SU-DHL-6 (cell line): Measurements from ENCODE around the gene WDTC1.

Experiments used
- H2AFZ ChIP-seq: fragments of 200-600 bp; sonication (generic); 2 replicates; pipeline ENCODE4 v1.6.1; 2014; ENCODE audit warnings: low read depth, mild to moderate bottlenecking, moderate library complexity, mixed read lengths, antibody characterized with exemption, low read length; ENCODE audit not compliant: severe bottlenecking
- H3F3A ChIP-seq: fragments of 200-600 bp; shearing (Covaris generic); 2 replicates; pipeline ENCODE4 v1.6.0; 2016; ENCODE audit warnings: antibody characterized with exemption, mild to moderate bottlenecking; ENCODE audit not compliant: insufficient read depth
- H3K27ac ChIP-seq: fragments of 200-600 bp; sonication (generic); 2 replicates; pipeline ENCODE4 v1.5.1; 2016; ENCODE audit warnings: low read depth, mild to moderate bottlenecking, low read length, moderate library complexity, mixed read lengths
- H3K27me3 ChIP-seq: fragments of 200-600 bp; sonication (generic), shearing (Covaris generic); 2 replicates; pipeline ENCODE4 v1.6.0; 2014; ENCODE audit warnings: mild to moderate bottlenecking, low read length
- H3K36me3 ChIP-seq: fragments of 200-600 bp; sonication (generic); 2 replicates; pipeline ENCODE4 v1.6.1; 2014; ENCODE audit warnings: mild to moderate bottlenecking, low read length, mixed read lengths
- H3K4me2 ChIP-seq: fragments of 300-600, 200-600 bp; shearing (Covaris generic), sonication (generic); 2 replicates; pipeline ENCODE4 v1.6.0; 2014; ENCODE audit warnings: low read length, low read depth, mild to moderate bottlenecking; ENCODE audit not compliant: poor library complexity, severe bottlenecking
- H3K4me3 ChIP-seq: fragments of 200-600 bp; sonication (generic); 2 replicates; pipeline ENCODE4 v1.5.1; 2014; ENCODE audit warnings: antibody characterized with exemption, low read length, mild to moderate bottlenecking, mixed read lengths; ENCODE audit not compliant: insufficient read depth, poor library complexity, severe bottlenecking
- H3K79me2 ChIP-seq: fragments of 200-600 bp; sonication (generic); 2 replicates; pipeline ENCODE4 v1.6.1; 2014; ENCODE audit warnings: mild to moderate bottlenecking, low read length, moderate library complexity; ENCODE audit not compliant: insufficient read depth
- H3K9ac ChIP-seq: fragments of 200-600 bp; sonication (generic); 2 replicates; pipeline ENCODE4 v1.7.0; 2014; ENCODE audit warnings: mild to moderate bottlenecking, low read length
- H3K9me2 ChIP-seq: fragments of 200-600 bp; sonication (generic); replicated peaks from 2 replicates; pipeline ENCODE4 v1.6.1; 2014; ENCODE audit warnings: low read length; ENCODE audit not compliant: insufficient read depth
- H3K9me3 ChIP-seq: fragments of 200-600 bp; sonication (generic); 2 replicates; pipeline ENCODE4 v1.6.1; 2014; ENCODE audit warnings: low read length, mixed read lengths; ENCODE audit not compliant: insufficient read depth
- H4K20me1 ChIP-seq: fragments of 200-600 bp; sonication (generic); 2 replicates; pipeline ENCODE4 v1.6.1; 2014; ENCODE audit warnings: low read depth, mild to moderate bottlenecking, antibody characterized with exemption, low read length, moderate library complexity, mixed read lengths
- CTCF ChIP-seq: fragments of 200-600 bp; sonication (generic); IDR thresholded peaks from one replicate; pipeline ENCODE4 v1.5.1; 2017; ENCODE audit warnings: antibody characterized with exemption, mild to moderate bottlenecking, low read length, moderate library complexity; ENCODE audit not compliant: insufficient read depth, poor library complexity, severe bottlenecking
- EZH2phosphoT487 ChIP-seq: fragments of 200-600 bp; sonication (generic), shearing (Covaris generic); conservative IDR thresholded peaks from 2 replicates; pipeline ENCODE4 v1.6.1; 2018; ENCODE audit warnings: mild to moderate bottlenecking, antibody characterized with exemption, low read length, moderate library complexity, mixed read lengths

The WDTC1 gene

GRCh38 chr1:27345272-27345671, 110.8 kb downstream of the WDTC1 start:
- Histone ChIP-seq H3K27ac (no peak overlapping the region), H3F3A (peaks cover 21% of the 10 kb centered on the region), H3K4me3 (no peak overlapping the region), H3K79me2 (peaks cover 5% of the 10 kb centered on the region; the same call in 1 of the 2 replicates), H3K9me3 (no peaks in the 10 kb centered on the region), H3K4me2 (no peak overlapping the region), H3K9me2 (no peaks in the 10 kb centered on the region), H3K9ac (no peak overlapping the region), H3K36me3 (no peaks in the 10 kb centered on the region), H4K20me1 (no peaks in the 10 kb centered on the region), H2AFZ (no peak overlapping the region), H3K27me3 (no peaks in the 10 kb centered on the region)
- TF ChIP-seq EZH2phosphoT487 (no peak), CTCF (no peak)

- Histone ChIP-seq H3K9ac (no peak overlapping the region), H2AFZ (no peak overlapping the region), H3K27me3 (no peaks in the 10 kb centered on the region), H3K79me2 (peaks cover 5% of the 10 kb centered on the region; the same call in 1 of the 2 replicates), H3K4me3 (no peak overlapping the region), H4K20me1 (no peaks in the 10 kb centered on the region), H3K27ac (no peak overlapping the region), H3K9me3 (no peaks in the 10 kb centered on the region), H3K9me2 (no peaks in the 10 kb centered on the region), H3K4me2 (no peak overlapping the region), H3F3A (peaks cover 15% of the 10 kb centered on the region), H3K36me3 (no peaks in the 10 kb centered on the region)
- TF ChIP-seq CTCF = no peak
- no peak for TF ChIP-seq EZH2phosphoT487
Measured at GRCh38 chr1:27346357-27346756, 111.9 kb downstream of the WDTC1 start.

GRCh38 chr1:27346991-27347624, 112.7 kb downstream of the WDTC1 start:
- Histone ChIP-seq H3K36me3 (no peaks in the 10 kb centered on the region), H3K9ac (no peak overlapping the region), H3K4me2 (no peak overlapping the region), H4K20me1 (no peaks in the 10 kb centered on the region), H3K27me3 (no peaks in the 10 kb centered on the region), H3F3A (0 out of 2 replicates have a peak, but pooled peaks cover 9% of the 10 kb centered on the region), H3K27ac (no peak overlapping the region), H2AFZ (no peak overlapping the region), H3K4me3 (no peak overlapping the region), H3K79me2 (peaks cover 3% of the 10 kb centered on the region; the same call in 1 of the 2 replicates), H3K9me2 (no peaks in the 10 kb centered on the region), H3K9me3 (no peaks in the 10 kb centered on the region)
- TF ChIP-seq CTCF (no peak), EZH2phosphoT487 (no peak)
